HEK293 (cell line): ENCODE results near the gene HIRA.
"Not testable (repeated sequence)": the region's sequence is repeated elsewhere in the genome, so short reads cannot be mapped to it uniquely, and the experiment has no call there.

ENCODE experiments used
- CTCF ChIA-PET: fragments of 350-600 bp; formaldehyde crosslinking; extraction: SDS; loops from one replicate; lab custom pipeline; 2021; ENCODE audit warnings: antibody characterized with exemption; lab: Yijun Ruan, JAX
- POLR2A ChIA-PET: fragments of 300-600 bp; formaldehyde crosslinking; extraction: SDS; loops from one replicate; lab custom pipeline; 2020; ENCODE audit warnings: antibody characterized with exemption, inconsistent platforms; lab: Yijun Ruan, JAX
- H3K27ac ChIP-seq: fragments of 200-500 bp; sonication (Bioruptor generic); 2 replicates; pipeline ENCODE4 v1.5.1; 2014; ENCODE audit warnings: low read depth, low read length, control low read depth, inconsistent platforms; ENCODE audit errors: extremely low read depth
- H3K36me3 ChIP-seq, 2 experiments: fragments of 200-500 bp in 1 of 2; sonication (Bioruptor generic) in 1 of 2; 1 replicate in 1 of 2; 2 replicates in 1 of 2; pipeline ENCODE4 v1.5.1; 2014 to 2017; ENCODE audit warnings: inconsistent platforms in 2 of 2, low read length in 2 of 2; ENCODE audit not compliant: control insufficient read depth in 2 of 2, insufficient read depth in 1 of 2
- H3K4me1 ChIP-seq: fragments of 200-500 bp; sonication (Bioruptor generic); 2 replicates; pipeline ENCODE4 v1.5.1; 2014; ENCODE audit warnings: mild to moderate bottlenecking, low read length, inconsistent platforms; ENCODE audit not compliant: control insufficient read depth, insufficient read depth
- H3K4me3 ChIP-seq: 2 replicates; pipeline ENCODE4 v1.5.1; 2011; ENCODE audit warnings: low read depth, mild to moderate bottlenecking, control low read depth, low read length, moderate library complexity
- H3K9me3 ChIP-seq: fragments of 200-500 bp; sonication (Bioruptor generic); 2 replicates; pipeline ENCODE4 v1.5.1; 2014; ENCODE audit warnings: low read depth, low read length, inconsistent platforms; ENCODE audit not compliant: control insufficient read depth, insufficient read depth
- GLI4 ChIP-seq: fragments of 450-650 bp; formaldehyde crosslinking; IDR thresholded peaks from 2 replicates; pipeline ENCODE4 v1.5.1; 2016; ENCODE audit warnings: missing biosample characterization, missing genetic modification characterization
- IKZF3 ChIP-seq: fragments of 450-650 bp; IDR thresholded peaks from 2 replicates; pipeline ENCODE4 v1.5.0; 2018; ENCODE audit warnings: missing biosample characterization, mild to moderate bottlenecking, missing genetic modification characterization, moderate library complexity
- ZBTB17 ChIP-seq: fragments of 450-650 bp; formaldehyde crosslinking; IDR thresholded peaks from 2 replicates; pipeline ENCODE4 v1.5.1; 2016; ENCODE audit warnings: missing biosample characterization, missing genetic modification characterization
- ZNF155 ChIP-seq: fragments of 450-650 bp; formaldehyde crosslinking; IDR thresholded peaks from 2 replicates; pipeline ENCODE4 v1.5.1; 2016; ENCODE audit warnings: missing biosample characterization, missing genetic modification characterization
- ZNF157 ChIP-seq: fragments of 450-650 bp; formaldehyde crosslinking; IDR thresholded peaks from 2 replicates; pipeline ENCODE4 v1.5.1; 2016; ENCODE audit warnings: missing biosample characterization, missing genetic modification characterization
- ZNF266 ChIP-seq: fragments of 450-650 bp; formaldehyde crosslinking; IDR thresholded peaks from 2 replicates; pipeline ENCODE4 v1.5.1; 2016; ENCODE audit warnings: missing biosample characterization, missing genetic modification characterization, low read depth
- ZNF37A ChIP-seq: fragments of 450-650 bp; IDR thresholded peaks from 2 replicates; pipeline ENCODE4 v1.5.1; 2018; ENCODE audit warnings: missing biosample characterization, missing genetic modification characterization
- ZNF664 ChIP-seq: fragments of 450-650 bp; formaldehyde crosslinking; IDR thresholded peaks from 2 replicates; pipeline ENCODE4 v1.5.1; 2016; ENCODE audit warnings: missing biosample characterization, missing genetic modification characterization
- ZNF791 ChIP-seq: fragments of 450-650 bp; formaldehyde crosslinking; IDR thresholded peaks from 2 replicates; pipeline ENCODE4 v1.5.1; 2016; ENCODE audit warnings: missing biosample characterization, missing genetic modification characterization
- TF ChIP-seq, protein P1 (sequence below): fragments of 450-650 bp; formaldehyde crosslinking; IDR thresholded peaks from 2 replicates; pipeline ENCODE4 v1.5.1; 2016; ENCODE audit warnings: missing biosample characterization, missing genetic modification characterization
- TF ChIP-seq, protein P2 (sequence below): fragments of 450-650 bp; IDR thresholded peaks from 2 replicates; pipeline ENCODE4 v1.5.1; 2018; ENCODE audit warnings: missing biosample characterization, mild to moderate bottlenecking, missing genetic modification characterization

The HIRA gene

GRCh38 chr22:19306535-19306934 is 125.0 kb downstream of the HIRA start:
- CTCF ChIA-PET, H3K4me1 ChIP-seq, H3K9me3 ChIP-seq, H3K27ac ChIP-seq, H3K36me3 ChIP-seq, POLR2A ChIA-PET, H3K4me3 ChIP-seq: not testable (repeated sequence)

DNA sequence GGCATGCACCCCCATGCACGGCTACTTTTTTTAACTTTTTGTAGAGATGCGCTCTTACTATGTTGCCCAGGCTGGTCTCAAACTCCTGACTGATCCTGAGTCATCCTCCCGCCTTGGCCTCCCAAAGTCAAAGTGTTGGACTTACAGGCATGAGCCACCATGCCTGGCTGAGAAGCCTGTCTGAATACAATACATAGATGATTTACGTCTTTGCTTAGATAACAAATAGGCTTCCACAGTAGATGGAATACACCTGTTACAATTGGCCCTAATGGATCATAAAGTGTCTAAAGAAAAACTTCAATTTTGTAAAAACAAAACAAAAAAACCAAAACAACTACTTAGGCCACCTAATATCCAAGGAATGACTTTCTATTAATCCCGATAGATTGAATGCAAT is 127.0 kb downstream of the HIRA start:
- ChIA-PET POLR2A (no interaction called here), CTCF (no interaction called here)
- no peaks in the 10 kb centered on the region for H3K4me1 ChIP-seq
- H3K27ac ChIP-seq, result no peak overlapping the region
- TF ChIP-seq, protein P1, sequence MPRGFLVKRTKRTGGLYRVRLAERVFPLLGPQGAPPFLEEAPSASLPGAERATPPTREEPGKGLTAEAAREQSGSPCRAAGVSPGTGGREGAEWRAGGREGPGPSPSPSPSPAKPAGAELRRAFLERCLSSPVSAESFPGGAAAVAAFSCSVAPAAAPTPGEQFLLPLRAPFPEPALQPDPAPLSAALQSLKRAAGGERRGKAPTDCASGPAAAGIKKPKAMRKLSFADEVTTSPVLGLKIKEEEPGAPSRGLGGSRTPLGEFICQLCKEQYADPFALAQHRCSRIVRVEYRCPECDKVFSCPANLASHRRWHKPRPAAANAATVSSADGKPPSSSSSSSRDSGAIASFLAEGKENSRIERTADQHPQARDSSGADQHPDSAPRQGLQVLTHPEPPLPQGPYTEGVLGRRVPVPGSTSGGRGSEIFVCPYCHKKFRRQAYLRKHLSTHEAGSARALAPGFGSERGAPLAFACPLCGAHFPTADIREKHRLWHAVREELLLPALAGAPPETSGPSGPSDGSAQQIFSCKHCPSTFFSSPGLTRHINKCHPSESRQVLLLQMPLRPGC (tag by site-specific recombination), result no peak
- no peak for TF ChIP-seq ZNF791
- H3K9me3 ChIP-seq, result no peaks in the 10 kb centered on the region
- no peak overlapping the region for H3K4me3 ChIP-seq
- H3K36me3 ChIP-seq, result no peaks in the 10 kb centered on the region

DNA sequence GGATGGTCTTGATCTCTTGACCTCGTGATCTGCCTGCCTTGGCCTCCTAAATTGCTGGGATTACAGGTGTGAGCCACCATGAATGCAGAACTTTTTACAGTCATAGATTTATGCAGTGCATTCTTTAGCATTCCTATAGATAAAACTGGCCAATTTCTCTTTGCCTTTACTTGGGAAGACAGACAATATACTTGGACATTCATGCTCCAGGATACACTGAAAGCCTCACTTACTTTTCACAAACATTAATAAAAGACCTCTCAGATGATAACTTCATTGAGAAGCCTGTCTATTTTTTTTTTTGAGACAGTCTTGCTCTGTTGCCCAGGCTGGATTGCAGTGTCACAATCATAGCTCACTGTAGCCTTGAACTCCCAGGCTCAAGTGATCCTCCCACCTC is 127.7 kb downstream of the HIRA start:
- Histone ChIP-seq H3K36me3 (no peaks in the 10 kb centered on the region), H3K9me3 (no peaks in the 10 kb centered on the region), H3K4me1 (no peaks in the 10 kb centered on the region), H3K4me3 (no peak overlapping the region), H3K27ac (no peak overlapping the region)
- TF ChIP-seq ZNF266 (no peak), ZNF157 (tag by site-specific recombination) (peak; percentile 86)
- ChIA-PET CTCF (no interaction called here), POLR2A (interaction anchor here (0.8 kb wide), 1 partner anchor 54 kb away, joined by 3 read pairs; no protein-coding TSS in a partner anchor)

DNA sequence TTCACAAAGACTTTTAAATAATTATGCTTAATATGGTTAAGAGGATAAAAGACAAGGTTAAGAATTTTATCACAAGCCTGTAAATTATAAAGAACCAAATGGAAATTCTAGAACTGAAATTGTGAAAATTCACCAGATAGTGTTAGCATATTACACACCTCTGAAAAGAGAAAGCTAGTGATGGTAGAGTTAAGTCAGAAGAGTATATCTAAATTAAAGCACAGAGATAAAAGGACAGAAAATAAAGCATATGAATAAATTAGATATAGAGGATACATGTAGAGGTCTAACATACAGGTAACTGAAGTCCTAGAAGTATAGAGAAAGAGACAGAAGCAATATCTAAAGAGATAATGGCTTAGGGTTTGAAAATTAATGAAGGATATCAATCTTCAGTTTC is 135.8 kb downstream of the HIRA start:
- TF ChIP-seq ZNF37A (tag by site-specific recombination) (no peak), IKZF3 (tag by site-specific recombination) (no peak), ZNF155 (tag by site-specific recombination) (no peak), ZNF664 (tag by site-specific recombination) (peak; percentile 50; the same call in 1 of the 2 replicates)
- ChIA-PET POLR2A (no interaction called here), CTCF (interaction anchor here (0.5 to 1.5 kb wide), 5 partner anchors 59 to 260 kb away, joined by 3 to 5 read pairs (median 3); no protein-coding TSS in a partner anchor)
- H3K27ac ChIP-seq, result no peak overlapping the region
- no peaks in the 10 kb centered on the region; the same call in 1 of the 2 replicates for H3K4me1 ChIP-seq
- no peak overlapping the region for H3K4me3 ChIP-seq
- H3K9me3 ChIP-seq, result no peaks in the 10 kb centered on the region
- H3K36me3 ChIP-seq, result no peaks in the 10 kb centered on the region

DNA sequence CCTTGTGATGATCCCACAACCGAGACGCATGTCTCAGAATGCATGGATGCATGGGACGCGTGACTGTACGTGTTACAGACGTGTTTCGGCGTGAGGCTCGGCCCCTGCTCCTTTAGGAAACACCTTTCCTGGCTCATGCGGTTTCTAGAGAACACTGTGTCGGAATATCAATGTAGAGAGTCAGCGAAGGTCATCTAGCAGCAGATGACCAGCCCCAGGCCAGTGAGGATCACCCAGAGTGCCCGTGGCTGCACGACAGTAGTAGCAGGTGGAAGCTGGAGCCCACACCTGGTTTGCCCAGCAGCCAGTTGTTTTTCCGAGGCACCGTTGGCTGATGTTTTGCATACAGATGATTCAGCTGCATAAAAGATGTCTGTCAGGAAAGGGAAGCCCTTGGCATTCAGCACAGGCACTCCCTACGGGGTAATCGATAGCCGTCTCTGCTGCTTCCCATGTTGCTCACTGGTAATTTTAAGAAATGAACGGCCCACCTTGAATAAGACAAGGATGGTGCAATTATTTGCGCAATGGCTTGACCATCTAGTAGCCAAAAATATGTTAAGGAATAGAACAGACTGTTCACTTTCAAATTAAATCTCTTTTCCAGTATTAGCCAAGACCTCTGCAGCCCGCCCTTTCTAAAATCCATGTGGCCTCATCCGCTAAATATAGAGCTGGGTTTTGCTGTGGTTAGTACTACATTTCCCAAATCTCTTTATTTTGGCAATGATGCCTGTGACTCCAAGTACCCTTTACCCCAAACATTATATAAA is 138.9 kb downstream of the HIRA start:
- H3K27ac ChIP-seq, result peak overlapping the region; percentile 37; the same call in 1 of the 2 replicates
- TF ChIP-seq ZBTB17, result 0 out of 2 replicates have a peak, but pooled peaks have one; percentile 15
- TF ChIP-seq GLI4 (tag by site-specific recombination), result no peak
- TF ChIP-seq, protein P2, sequence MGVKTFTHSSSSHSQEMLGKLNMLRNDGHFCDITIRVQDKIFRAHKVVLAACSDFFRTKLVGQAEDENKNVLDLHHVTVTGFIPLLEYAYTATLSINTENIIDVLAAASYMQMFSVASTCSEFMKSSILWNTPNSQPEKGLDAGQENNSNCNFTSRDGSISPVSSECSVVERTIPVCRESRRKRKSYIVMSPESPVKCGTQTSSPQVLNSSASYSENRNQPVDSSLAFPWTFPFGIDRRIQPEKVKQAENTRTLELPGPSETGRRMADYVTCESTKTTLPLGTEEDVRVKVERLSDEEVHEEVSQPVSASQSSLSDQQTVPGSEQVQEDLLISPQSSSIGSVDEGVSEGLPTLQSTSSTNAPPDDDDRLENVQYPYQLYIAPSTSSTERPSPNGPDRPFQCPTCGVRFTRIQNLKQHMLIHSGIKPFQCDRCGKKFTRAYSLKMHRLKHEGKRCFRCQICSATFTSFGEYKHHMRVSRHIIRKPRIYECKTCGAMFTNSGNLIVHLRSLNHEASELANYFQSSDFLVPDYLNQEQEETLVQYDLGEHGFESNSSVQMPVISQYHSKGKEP, result 0 out of 2 replicates have a peak, but pooled peaks have one; percentile 29
- H3K36me3 ChIP-seq, result peaks cover 0 to 3% of the 10 kb centered on the region in 2 experiments; a peak in 1 of 3 replicates
- H3K4me1 ChIP-seq, result no peaks in the 10 kb centered on the region; the same call in 1 of the 2 replicates
- ChIA-PET CTCF (interaction anchor here (0.7 to 1.8 kb wide), 3 partner anchors 9 to 147 kb away, joined by 3 to 9 read pairs (median 5); partner anchors contain the start of gene SLC25A1), POLR2A (interaction anchor here (0.6 to 1.8 kb wide), 7 partner anchors 25 to 187 kb away, joined by 3 to 15 read pairs (median 3); partner anchors contain the start of genes CDC45 and SLC25A1)
- H3K4me3 ChIP-seq, result peak overlapping the region; percentile 83
- H3K9me3 ChIP-seq, result no peaks in the 10 kb centered on the region
